Stimulated activated memory B cell treated with anti-CD40 and anti-IgM and Interleukin-4, amounts not matched to agents 10 μg/mL and 1 μg/mL and 100 μg/mL, for 72 hours (primary cell): ENCODE data around the gene PRR20B.
"Not testable (repeated sequence)": the region's sequence is repeated elsewhere in the genome, so short reads cannot be mapped to it uniquely, and the experiment has no call there.

Source experiments
- ATAC-seq: fragments of 150-1000 bp; cut with Tn5 transposase; 2 replicates; pipeline ENCODE4 v1.10.0; 2021
- H3K27ac Mint-ChIP-seq: one replicate; pipeline ENCODE4 v1.8.0; 2022; ENCODE audit warnings: mild to moderate bottlenecking, mixed read lengths
- H3K27me3 Mint-ChIP-seq: one replicate; pipeline ENCODE4 v1.8.0; 2022; ENCODE audit warnings: mixed read lengths
- H3K36me3 Mint-ChIP-seq: one replicate; pipeline ENCODE4 v1.8.0; 2022; ENCODE audit warnings: mixed read lengths
- H3K4me1 Mint-ChIP-seq: one replicate; pipeline ENCODE4 v1.8.0; 2022; ENCODE audit warnings: mixed read lengths
- H3K4me3 Mint-ChIP-seq: one replicate; pipeline ENCODE4 v1.8.0; 2022; ENCODE audit warnings: mild to moderate bottlenecking, moderate library complexity, mixed read lengths
- H3K9me3 Mint-ChIP-seq: one replicate; pipeline ENCODE4 v1.8.0; 2022; ENCODE audit warnings: mixed read lengths

The PRR20B gene

DNA sequence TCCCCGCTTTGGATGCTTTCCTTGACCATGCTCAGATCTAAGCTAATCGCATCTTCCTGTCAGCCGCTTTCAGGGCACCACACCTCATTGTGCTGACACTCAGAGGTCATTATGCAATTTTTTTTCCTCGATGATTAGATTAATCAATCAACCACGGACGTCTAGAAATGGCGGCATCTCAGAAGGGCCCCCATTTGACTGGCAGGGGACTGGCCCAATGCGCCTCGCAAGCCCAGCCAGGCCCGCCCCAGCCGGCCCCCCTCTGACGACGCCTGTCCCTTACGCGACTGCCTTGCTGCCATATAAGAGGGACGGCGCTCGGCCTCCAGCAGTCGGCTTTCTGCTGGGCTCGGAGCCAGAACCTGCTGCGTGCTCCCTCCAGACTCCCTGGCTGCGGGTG lies at the start of gene PRR20B:
PRR20B (plus strand) TSS at position 301 of the 400 bp plus-strand sequence. CDS start 387 bp downstream, outside the sequence.
- not testable (repeated sequence) for H3K4me1 Mint-ChIP-seq, H3K36me3 Mint-ChIP-seq, H3K27me3 Mint-ChIP-seq, H3K9me3 Mint-ChIP-seq, H3K4me3 Mint-ChIP-seq, H3K27ac Mint-ChIP-seq, ATAC-seq

DNA sequence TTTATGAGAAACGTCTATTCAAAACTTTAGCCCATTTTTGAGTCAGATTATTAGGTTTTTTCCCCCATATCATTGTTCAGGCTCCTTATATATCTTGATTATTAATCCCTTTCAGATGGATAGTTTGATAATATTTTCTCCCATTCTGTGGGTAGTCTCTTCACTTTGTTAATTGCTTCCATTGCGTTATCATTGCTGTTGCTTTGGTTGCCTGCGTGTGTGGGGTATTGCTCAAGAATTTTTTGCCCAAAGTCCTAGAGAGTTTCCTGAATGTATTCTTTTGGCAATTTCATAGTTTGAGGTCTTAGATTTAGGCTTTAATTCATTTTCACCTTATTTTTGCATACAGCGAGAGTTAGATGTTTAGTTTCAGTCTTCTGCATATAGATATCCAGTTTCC lies 32.3 kb upstream of the PRR20B start:
- Mint-ChIP-seq H3K27ac (no peak overlapping the region), H3K4me3 (no peak overlapping the region), H3K27me3 (no peaks in the 10 kb centered on the region), H3K4me1 (no peaks in the 10 kb centered on the region), H3K36me3 (no peaks in the 10 kb centered on the region), H3K9me3 (peaks cover 8% of the 10 kb centered on the region)
- ATAC-seq: no peak

DNA sequence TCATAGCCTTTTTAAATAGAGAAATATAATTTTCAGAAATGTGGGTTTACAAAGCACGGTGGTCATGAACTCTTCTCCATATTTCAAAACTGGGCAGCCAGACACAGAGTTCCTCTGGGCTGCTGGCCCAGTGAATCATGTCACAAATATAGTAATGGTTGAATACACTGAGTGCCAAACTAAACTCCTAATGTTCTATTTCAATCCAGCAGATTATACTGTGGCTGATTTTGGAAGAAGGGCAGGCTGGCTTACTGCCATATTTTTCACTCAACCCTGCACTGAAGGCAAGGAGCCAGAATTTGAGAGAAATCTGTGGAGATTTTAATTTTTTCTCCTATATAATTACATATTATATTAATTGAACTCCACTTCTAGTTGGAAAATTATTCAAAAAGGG lies 23.6 kb upstream of the PRR20B start:
- no peaks in the 10 kb centered on the region for H3K27me3 Mint-ChIP-seq

DNA sequence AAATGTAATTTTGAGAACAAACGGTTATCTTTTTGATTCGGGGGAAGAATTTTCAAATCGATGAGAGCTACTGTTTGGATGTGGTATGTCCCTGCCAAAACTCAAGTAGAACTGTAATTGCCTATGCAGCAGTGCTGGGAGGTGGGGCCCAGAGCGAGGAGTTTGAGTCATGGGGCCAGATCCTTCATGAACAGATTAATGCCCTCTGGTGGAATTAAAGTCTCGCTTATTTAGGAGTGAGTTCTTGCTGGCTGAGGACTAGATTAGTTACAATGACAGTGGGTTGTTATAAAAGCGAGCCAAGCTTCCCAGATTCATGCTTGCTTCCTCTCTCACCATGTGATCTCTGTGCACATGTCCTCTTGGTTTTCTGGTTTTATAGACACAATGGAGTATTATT lies 18.4 kb upstream of the PRR20B start:
- no peaks in the 10 kb centered on the region for H3K36me3 Mint-ChIP-seq
- ATAC-seq: no peak
- H3K27me3 Mint-ChIP-seq: no peaks in the 10 kb centered on the region
- H3K27ac Mint-ChIP-seq: no peak overlapping the region
- no peaks in the 10 kb centered on the region for H3K4me1 Mint-ChIP-seq
- no peaks in the 10 kb centered on the region for H3K9me3 Mint-ChIP-seq
- H3K4me3 Mint-ChIP-seq: no peak overlapping the region

More for the DNA sequence above, 23.6 kb upstream of the PRR20B start:
- no peak for ATAC-seq
- Mint-ChIP-seq H3K9me3 (no peaks in the 10 kb centered on the region), H3K27ac (no peak overlapping the region), H3K4me3 (no peak overlapping the region), H3K4me1 (no peaks in the 10 kb centered on the region), H3K36me3 (no peaks in the 10 kb centered on the region)

DNA sequence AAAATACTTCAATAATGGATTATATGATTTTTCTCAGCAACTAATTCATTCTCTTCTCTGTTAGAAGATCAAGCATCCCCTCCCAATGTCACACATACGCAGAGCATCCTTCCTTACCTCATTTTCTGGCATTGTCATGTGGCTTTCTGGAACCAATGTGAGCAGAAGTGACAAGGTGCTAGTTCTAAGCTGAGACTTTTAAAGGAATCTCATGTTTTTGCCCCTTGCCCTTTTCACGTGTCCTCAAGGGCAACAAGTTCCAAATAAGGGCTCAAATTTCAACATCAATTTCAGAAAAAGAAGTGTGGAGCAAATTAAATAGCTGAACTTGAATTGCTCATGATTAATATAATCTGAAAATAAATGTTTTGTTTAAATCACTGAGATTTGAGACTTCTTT lies 11.2 kb upstream of the PRR20B start:
- no peaks in the 10 kb centered on the region for H3K27me3 Mint-ChIP-seq

DNA sequence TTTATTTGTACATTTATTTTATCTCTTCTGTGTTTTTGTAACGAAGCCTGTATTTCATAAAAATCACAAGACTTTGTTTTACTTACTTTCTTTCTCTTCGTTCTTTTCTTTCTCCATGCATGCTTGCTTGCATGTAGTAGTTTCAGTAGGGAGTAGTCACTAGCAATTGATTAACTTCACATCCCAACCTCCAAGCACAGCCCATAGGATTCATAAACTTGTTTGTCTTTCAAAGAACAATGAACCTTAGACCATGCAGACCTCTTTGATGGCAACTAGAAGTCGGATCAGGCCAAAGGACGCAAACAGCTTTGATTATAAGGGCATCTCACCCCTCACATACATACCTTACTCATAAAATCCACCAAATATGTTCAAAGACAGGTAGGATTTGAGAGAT lies 9.7 kb upstream of the PRR20B start:
- H3K4me3 Mint-ChIP-seq: no peak overlapping the region
- no peak for ATAC-seq
- no peak overlapping the region for H3K27ac Mint-ChIP-seq

More for the DNA sequence above, 11.2 kb upstream of the PRR20B start:
- no peak for ATAC-seq
- Mint-ChIP-seq H3K9me3 (no peaks in the 10 kb centered on the region), H3K4me3 (no peak overlapping the region), H3K4me1 (no peaks in the 10 kb centered on the region), H3K27ac (no peak overlapping the region), H3K36me3 (no peaks in the 10 kb centered on the region)

DNA sequence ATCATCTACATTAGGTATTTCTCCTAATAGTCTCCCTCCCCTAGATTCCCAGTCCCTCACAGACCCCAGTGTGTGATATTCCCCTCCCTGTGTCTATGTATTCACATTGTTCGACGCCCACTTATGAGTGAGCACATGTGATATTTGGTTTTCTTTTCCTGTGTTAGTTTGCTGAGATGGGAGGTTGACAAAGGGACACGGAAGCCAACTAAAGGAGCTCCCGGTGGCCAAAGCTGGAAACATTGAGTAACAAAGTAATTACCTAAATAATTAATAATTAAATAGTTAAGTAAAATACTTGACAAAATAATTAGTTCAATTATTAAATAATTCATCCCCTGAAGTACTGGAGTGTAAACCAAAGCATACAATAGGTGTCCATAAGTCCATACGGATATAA lies 8.3 kb upstream of the PRR20B start:
- ATAC-seq: no peak
- no peaks in the 10 kb centered on the region for H3K9me3 Mint-ChIP-seq
- H3K36me3 Mint-ChIP-seq: no peaks in the 10 kb centered on the region
- no peaks in the 10 kb centered on the region for H3K4me1 Mint-ChIP-seq
- H3K4me3 Mint-ChIP-seq: no peak overlapping the region
- no peaks in the 10 kb centered on the region for H3K27me3 Mint-ChIP-seq
- H3K27ac Mint-ChIP-seq: no peak overlapping the region

More for the DNA sequence above, 9.7 kb upstream of the PRR20B start:
- H3K36me3 Mint-ChIP-seq: no peaks in the 10 kb centered on the region
- no peaks in the 10 kb centered on the region for H3K27me3 Mint-ChIP-seq
- no peaks in the 10 kb centered on the region for H3K4me1 Mint-ChIP-seq
- H3K9me3 Mint-ChIP-seq: no peaks in the 10 kb centered on the region

DNA sequence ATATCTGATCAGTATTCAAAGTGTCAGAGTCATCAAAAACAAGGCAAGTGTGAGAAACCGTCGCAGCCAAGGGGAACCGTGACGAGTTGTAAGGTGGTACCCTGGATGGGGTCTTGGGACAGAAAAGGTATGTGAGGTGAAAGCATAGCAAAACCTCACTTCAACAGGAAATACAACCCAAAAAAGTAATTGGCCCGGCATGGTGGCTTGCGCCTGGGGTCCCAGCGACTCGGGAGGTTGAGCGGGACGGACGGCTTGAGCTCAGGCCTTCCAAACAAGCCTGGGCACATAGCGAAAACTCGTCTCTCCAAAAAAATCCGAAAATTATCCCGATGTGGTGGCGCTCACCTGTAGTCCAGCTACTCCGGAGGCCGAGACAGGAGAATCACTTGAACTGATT lies 7.5 kb upstream of the PRR20B start:
- H3K27ac Mint-ChIP-seq, H3K4me1 Mint-ChIP-seq, ATAC-seq, H3K36me3 Mint-ChIP-seq, H3K9me3 Mint-ChIP-seq, H3K4me3 Mint-ChIP-seq, H3K27me3 Mint-ChIP-seq: not testable (repeated sequence)

DNA sequence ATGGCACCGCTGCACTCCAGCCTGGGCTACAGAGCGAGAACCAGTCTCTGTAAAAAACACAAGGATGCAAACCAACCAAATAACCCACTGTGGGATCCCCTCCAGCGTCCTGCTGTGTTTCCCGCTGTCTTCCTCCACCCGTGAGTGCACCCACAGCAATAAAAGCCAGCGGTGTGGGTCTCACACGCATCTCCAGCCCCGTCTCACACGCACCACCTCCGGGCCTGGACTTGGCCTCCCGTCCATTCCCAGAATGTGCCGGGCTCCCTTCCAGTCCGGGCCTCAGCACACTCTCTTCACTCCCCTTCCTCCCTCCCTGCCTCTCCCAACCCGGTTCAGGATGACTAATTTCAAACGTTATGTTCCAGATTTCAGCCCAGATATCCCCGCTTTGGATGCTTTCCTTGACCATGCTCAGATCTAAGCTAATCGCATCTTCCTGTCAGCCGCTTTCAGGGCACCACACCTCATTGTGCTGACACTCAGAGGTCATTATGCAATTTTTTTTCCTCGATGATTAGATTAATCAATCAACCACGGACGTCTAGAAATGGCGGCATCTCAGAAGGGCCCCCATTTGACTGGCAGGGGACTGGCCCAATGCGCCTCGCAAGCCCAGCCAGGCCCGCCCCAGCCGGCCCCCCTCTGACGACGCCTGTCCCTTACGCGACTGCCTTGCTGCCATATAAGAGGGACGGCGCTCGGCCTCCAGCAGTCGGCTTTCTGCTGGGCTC lies 6.9 kb upstream of the PRR20B start, which contains the start of gene PRR20A:
PRR20A (plus strand) TSS at position 684 of the 734 bp plus-strand sequence. CDS start 387 bp downstream, outside the sequence.
- H3K36me3 Mint-ChIP-seq, H3K4me3 Mint-ChIP-seq, H3K4me1 Mint-ChIP-seq, ATAC-seq, H3K9me3 Mint-ChIP-seq, H3K27me3 Mint-ChIP-seq, H3K27ac Mint-ChIP-seq: not testable (repeated sequence)

DNA sequence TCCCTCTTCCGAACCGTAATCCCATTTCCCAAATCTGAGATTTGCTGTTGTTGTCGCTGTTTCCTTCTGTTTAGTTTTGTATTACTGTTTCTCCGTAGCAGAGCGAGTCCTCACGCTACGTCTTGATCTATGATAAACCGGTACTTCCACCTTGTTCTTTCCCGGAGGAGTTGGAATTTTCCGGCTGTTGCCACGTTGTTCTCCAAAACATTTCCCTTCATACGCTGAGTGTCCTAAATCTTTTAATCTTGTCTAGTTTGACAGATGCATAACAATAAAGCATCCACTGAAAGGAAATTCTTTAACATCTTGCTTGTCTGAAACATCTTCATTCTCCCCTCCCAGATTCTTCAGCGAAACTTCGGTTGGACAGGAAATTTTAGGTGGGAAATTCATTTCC lies 818 bp downstream of the PRR20B start:
- not testable (repeated sequence) for H3K9me3 Mint-ChIP-seq, H3K4me1 Mint-ChIP-seq, H3K27me3 Mint-ChIP-seq, ATAC-seq, H3K36me3 Mint-ChIP-seq, H3K27ac Mint-ChIP-seq, H3K4me3 Mint-ChIP-seq

DNA sequence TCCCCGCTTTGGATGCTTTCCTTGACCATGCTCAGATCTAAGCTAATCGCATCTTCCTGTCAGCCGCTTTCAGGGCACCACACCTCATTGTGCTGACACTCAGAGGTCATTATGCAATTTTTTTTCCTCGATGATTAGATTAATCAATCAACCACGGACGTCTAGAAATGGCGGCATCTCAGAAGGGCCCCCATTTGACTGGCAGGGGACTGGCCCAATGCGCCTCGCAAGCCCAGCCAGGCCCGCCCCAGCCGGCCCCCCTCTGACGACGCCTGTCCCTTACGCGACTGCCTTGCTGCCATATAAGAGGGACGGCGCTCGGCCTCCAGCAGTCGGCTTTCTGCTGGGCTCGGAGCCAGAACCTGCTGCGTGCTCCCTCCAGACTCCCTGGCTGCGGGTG lies 6.5 kb downstream of the PRR20B start, which contains the start of gene PRR20C:
PRR20C (plus strand) TSS at position 301 of the 400 bp plus-strand sequence. CDS start 387 bp downstream, outside the sequence.
- H3K9me3 Mint-ChIP-seq, H3K27ac Mint-ChIP-seq, H3K4me3 Mint-ChIP-seq, H3K27me3 Mint-ChIP-seq, ATAC-seq, H3K36me3 Mint-ChIP-seq, H3K4me1 Mint-ChIP-seq: not testable (repeated sequence)

DNA sequence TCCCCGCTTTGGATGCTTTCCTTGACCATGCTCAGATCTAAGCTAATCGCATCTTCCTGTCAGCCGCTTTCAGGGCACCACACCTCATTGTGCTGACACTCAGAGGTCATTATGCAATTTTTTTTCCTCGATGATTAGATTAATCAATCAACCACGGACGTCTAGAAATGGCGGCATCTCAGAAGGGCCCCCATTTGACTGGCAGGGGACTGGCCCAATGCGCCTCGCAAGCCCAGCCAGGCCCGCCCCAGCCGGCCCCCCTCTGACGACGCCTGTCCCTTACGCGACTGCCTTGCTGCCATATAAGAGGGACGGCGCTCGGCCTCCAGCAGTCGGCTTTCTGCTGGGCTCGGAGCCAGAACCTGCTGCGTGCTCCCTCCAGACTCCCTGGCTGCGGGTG lies 13.0 kb downstream of the PRR20B start, which contains the start of gene PRR20D:
PRR20D (plus strand) TSS at position 301 of the 400 bp plus-strand sequence. CDS start 387 bp downstream, outside the sequence.
- ATAC-seq, H3K4me3 Mint-ChIP-seq, H3K27me3 Mint-ChIP-seq, H3K9me3 Mint-ChIP-seq, H3K4me1 Mint-ChIP-seq, H3K27ac Mint-ChIP-seq, H3K36me3 Mint-ChIP-seq: not testable (repeated sequence)

DNA sequence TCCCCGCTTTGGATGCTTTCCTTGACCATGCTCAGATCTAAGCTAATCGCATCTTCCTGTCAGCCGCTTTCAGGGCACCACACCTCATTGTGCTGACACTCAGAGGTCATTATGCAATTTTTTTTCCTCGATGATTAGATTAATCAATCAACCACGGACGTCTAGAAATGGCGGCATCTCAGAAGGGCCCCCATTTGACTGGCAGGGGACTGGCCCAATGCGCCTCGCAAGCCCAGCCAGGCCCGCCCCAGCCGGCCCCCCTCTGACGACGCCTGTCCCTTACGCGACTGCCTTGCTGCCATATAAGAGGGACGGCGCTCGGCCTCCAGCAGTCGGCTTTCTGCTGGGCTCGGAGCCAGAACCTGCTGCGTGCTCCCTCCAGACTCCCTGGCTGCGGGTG lies 19.6 kb downstream of the PRR20B start, which contains the start of gene PRR20E:
PRR20E (plus strand) TSS at position 301 of the 400 bp plus-strand sequence. CDS start 387 bp downstream, outside the sequence.
- H3K4me1 Mint-ChIP-seq, H3K4me3 Mint-ChIP-seq, H3K27me3 Mint-ChIP-seq, H3K9me3 Mint-ChIP-seq, H3K27ac Mint-ChIP-seq, ATAC-seq, H3K36me3 Mint-ChIP-seq: not testable (repeated sequence)

DNA sequence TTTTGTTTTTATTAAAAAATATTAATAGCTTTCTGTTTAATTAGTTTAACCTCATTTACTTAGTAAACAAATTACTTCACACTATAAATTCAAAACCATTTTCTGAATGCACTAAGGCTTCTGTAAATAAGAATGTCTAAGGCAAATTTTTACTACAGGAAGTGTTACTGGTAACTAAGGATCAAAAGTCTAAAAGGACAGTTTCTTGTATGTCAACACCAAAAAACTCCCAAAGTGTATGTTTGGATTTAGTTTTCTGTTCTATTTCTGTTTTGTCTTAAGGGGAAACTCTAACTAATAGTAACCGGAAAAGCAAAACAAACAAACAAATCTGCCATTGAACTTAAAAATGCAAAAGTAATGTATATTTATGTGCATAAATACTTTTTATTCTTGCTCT lies 44.4 kb downstream of the PRR20B start:
- Mint-ChIP-seq H3K4me1 (no peaks in the 10 kb centered on the region), H3K27me3 (no peaks in the 10 kb centered on the region), H3K9me3 (peaks cover 2% of the 10 kb centered on the region), H3K4me3 (no peak overlapping the region), H3K27ac (no peak overlapping the region), H3K36me3 (no peaks in the 10 kb centered on the region)
- no peak for ATAC-seq
